Lung (tissue), 12 donors: Measurements from ENCODE around the gene SARNP. TPM values are rescaled to one million over a fixed set of nuclear protein-coding genes. Genes with fewer than 3 reads are reported as not detected.

Experiments
- ATAC-seq: fragments of 200-7000 bp; cut with Tn5 transposase; one replicate; pipeline ENCODE4 v1.9.1; 2020; ENCODE audit warnings: moderate number of reproducible peaks; ENCODE audit not compliant: insufficient read depth, low FRiP score
- DNase-seq, 3 donors: peaks; one replicate each; pipeline ENCODE4 v3.0.0-alpha.2; 2013 to 2017
- H3K27ac ChIP-seq, 2 donors: one replicate each; pipeline ENCODE4 v1.5.1; 2013; ENCODE audit warnings: mild to moderate bottlenecking in 2 of 2, moderate library complexity in 2 of 2, control low read depth in 1 of 2, inconsistent platforms in 1 of 2, low read depth in 1 of 2, low read length in 1 of 2
- H3K27me3 ChIP-seq, 3 donors: one replicate each; pipeline ENCODE4 v1.5.1; 2013; ENCODE audit warnings: low read length in 2 of 3; ENCODE audit not compliant: control insufficient read depth in 3 of 3, insufficient read depth in 3 of 3
- H3K36me3 ChIP-seq, 4 donors: one replicate each; pipeline ENCODE4 v1.5.1; 2013; ENCODE audit warnings: low read length in 4 of 4, mild to moderate bottlenecking in 1 of 4, moderate library complexity in 1 of 4; ENCODE audit not compliant: control insufficient read depth in 4 of 4, insufficient read depth in 4 of 4
- H3K4me1 ChIP-seq, 5 donors: one replicate each; pipeline ENCODE4 v1.5.1; 2013; ENCODE audit warnings: low read length in 5 of 5, mild to moderate bottlenecking in 2 of 5, moderate library complexity in 1 of 5; ENCODE audit not compliant: control insufficient read depth in 5 of 5, insufficient read depth in 5 of 5
- H3K4me3 ChIP-seq: one replicate; pipeline ENCODE4 v1.5.1; 2013; ENCODE audit warnings: mild to moderate bottlenecking, control low read depth, moderate library complexity
- H3K9ac ChIP-seq, 2 donors: one replicate each; pipeline ENCODE4 v1.5.1; 2013; ENCODE audit warnings: low read length in 2 of 2, control low read depth in 1 of 2; ENCODE audit not compliant: insufficient read depth in 1 of 2
- H3K9me3 ChIP-seq, 4 donors: one replicate each; pipeline ENCODE4 v1.5.1; 2013; ENCODE audit warnings: low read length in 3 of 4, mild to moderate bottlenecking in 1 of 4, moderate library complexity in 1 of 4; ENCODE audit not compliant: control insufficient read depth in 4 of 4, insufficient read depth in 3 of 4
- CTCF ChIP-seq: IDR thresholded peaks from 2 replicates; pipeline ENCODE4 v1.5.1; 2012; ENCODE audit warnings: mild to moderate bottlenecking; ENCODE audit errors: control extremely low read depth, extremely low read depth
- WGBS, 2 donors: extraction: QIAGEN DNeasy Blood & Tissue Kit; methylation state at CpG; one replicate each; pipeline ENCODE4 v1.1.7; 2013; 5-methylcytosine and 5-hydroxymethylcytosine counted together
- polyA plus RNA-seq, 2 donors: library from polyadenylated mRNA; stranded (reverse); fragments of 200-250 nt; gene quantifications; one replicate each; pipeline ENCODE4 v1.2.1, GENCODE V29; 2013
- total RNA-seq, 2 donors: library from RNA; depleted of rRNA in 1 of 2; stranded (reverse); fragments of >200 nt in 1 of 2; gene quantifications; one replicate each; pipeline ENCODE4 v1.2.1, GENCODE V29; 2014 to 2021
- donor health status: control.
- donor health status: control.
- donor health status: Bipolar disorder and iron deficiency.
- donor health status: healthy.
- donor health status: DM: yes; HTN: yes; CAD: no.

The SARNP gene
- total and polyA plus RNA-seq, 4 donors = 51.9 to 102 (median 82.2) TPM

- Histone ChIP-seq H3K36me3 (peaks cover 10 to 23% (median 16%) of the 10 kb centered on the region in 4 donors), H3K4me3 (peak overlapping the region; percentile 79), H3K9ac (peak overlapping the region; percentile 98 to 100), H3K27me3 (no peaks in the 10 kb centered on the region), H3K4me1 (peaks cover 5 to 21% (median 9%) of the 10 kb centered on the region in 5 donors), H3K9me3 (no peaks in the 10 kb centered on the region), H3K27ac (peak overlapping the region; percentile 89 to 94)
- ATAC-seq (no peak), DNase-seq (peak; percentile 20 to 82 (median 72))
- 1 to 2% methylated on average over 14 of the region's 14 CpGs for WGBS, 2 donors
- no peak for TF ChIP-seq CTCF
These were observed 611 bp downstream of the SARNP start for GRCh38 chr12:55816881-55817344.

- Histone ChIP-seq H3K36me3 (peaks cover 4 to 17% (median 12%) of the 10 kb centered on the region in 4 donors), H3K4me3 (no peak overlapping the region), H3K9ac (no peak overlapping the region), H3K27ac (no peak overlapping the region), H3K27me3 (no peaks in the 10 kb centered on the region), H3K4me1 (peaks cover 5 to 21% (median 9%) of the 10 kb centered on the region in 5 donors), H3K9me3 (no peaks in the 10 kb centered on the region)
- TF ChIP-seq CTCF = no peak
- DNase-seq (no peak), ATAC-seq (no peak)
- 84 to 89% methylated on average over 12 of the region's 12 CpGs for WGBS, 2 donors
These were observed 2.1 kb downstream of the SARNP start for GRCh38 chr12:55815473-55815872.

- Histone ChIP-seq H3K9ac (no peak overlapping the region), H3K9me3 (no peaks in the 10 kb centered on the region), H3K4me3 (no peak overlapping the region), H3K4me1 (peaks cover 5 to 21% (median 9%) of the 10 kb centered on the region in 5 donors), H3K36me3 (peaks cover 1 to 13% (median 6%) of the 10 kb centered on the region in 4 donors), H3K27ac (no peak overlapping the region), H3K27me3 (no peaks in the 10 kb centered on the region)
- no peak for TF ChIP-seq CTCF
- ATAC-seq (no peak), DNase-seq (no peak)
These were observed 3.3 kb downstream of the SARNP start for GRCh38 chr12:55814257-55814656.

GRCh38 chr12:55812088-55812487, 5.4 kb downstream of the SARNP start:
- no peak for DNase-seq
- no peak overlapping the region for H3K27ac ChIP-seq
- H3K4me1 ChIP-seq = peaks cover 0 to 14% (median 5%) of the 10 kb centered on the region in 5 donors
- H3K36me3 ChIP-seq = peaks cover 7 to 14% (median 9%) of the 10 kb centered on the region in 4 donors
- ATAC-seq = no peak
- no peaks in the 10 kb centered on the region for H3K9me3 ChIP-seq
- no peaks in the 10 kb centered on the region for H3K27me3 ChIP-seq
- H3K4me3 ChIP-seq = no peak overlapping the region
- WGBS, 2 donors = 27 to 55% methylated on average over 1 of the region's 1 CpG
- TF ChIP-seq CTCF = no peak
- H3K9ac ChIP-seq = no peak overlapping the region
